ENCODE results near the gene CBX3. TPM values are rescaled to one million over a fixed set of nuclear protein-coding genes. Genes with fewer than 3 reads are reported as not detected.
A peak's percentile ranks its signal among the peaks of the same experiment; 100 is the strongest.

Gene CBX3
- 252 and 258 TPM in 2 replicates for total RNA-seq (2021; fragmentation: NEBNext Ultra II Directional; extraction: Animal tissue kit (Norgen Biotek cat#: 25700))
- 48.7 and 71.3 TPM in 2 replicates for polyA plus RNA-seq (2011; rRNA removed)
- polyA plus RNA-seq (2011; cell fraction: cytosol; rRNA removed) = 108 TPM
- 30.8 TPM for polyA plus RNA-seq (2011; cell fraction: nucleus; rRNA removed)
- polyA plus RNA-seq (2012, experiment 1 of 2) = 126 to 242 TPM (median 134 TPM) in 4 replicates
- polyA plus RNA-seq (2012, experiment 2 of 2) = 21.1 TPM
- 208 TPM for polyA plus RNA-seq (2013, experiment 1 of 2)
- polyA plus RNA-seq (2013, experiment 2 of 2) = 214 TPM
- 30.5 and 38.3 TPM in 2 replicates for polyA minus RNA-seq (2011; rRNA and poly(A)+ RNA removed)
- polyA minus RNA-seq (2011; cell fraction: cytosol; rRNA and poly(A)+ RNA removed) = 47.8 TPM
- 130 TPM for polyA minus RNA-seq (2011; cell fraction: nucleus; rRNA and poly(A)+ RNA removed)
- long read RNA-seq, experiment 1, transcript CBX3-203 (6 exons, 1,717 nt) = minor isoform, 6 of 421 reads
- long read RNA-seq, experiment 1, transcript CBX3-206 (3 exons, 860 nt) = major isoform, 115 of 421 reads
- long read RNA-seq, experiment 1, transcript CBX3-202 (6 exons, 1,857 nt) = minor isoform, 86 of 421 reads
- long read RNA-seq, experiment 1, transcript CBX3-201 (6 exons, 2,128 nt) = minor isoform, 11 of 421 reads
- long read RNA-seq, experiment 1, partial matches to known transcripts = 183 of 421 reads
- long read RNA-seq, experiment 1, other reads (novel, unspliced or antisense) = 20 of 421 reads
- long read RNA-seq, experiment 2, transcript CBX3-203 (6 exons, 1,717 nt) = minor isoform, 29 of 822 reads
- long read RNA-seq, experiment 2, transcript CBX3-202 (6 exons, 1,857 nt) = major isoform, 676 of 822 reads
- long read RNA-seq, experiment 2, transcript CBX3-201 (6 exons, 2,128 nt) = minor isoform, 56 of 822 reads
- long read RNA-seq, experiment 2, partial matches to known transcripts = 31 of 822 reads
- long read RNA-seq, experiment 2, other reads (novel, unspliced or antisense) = 30 of 822 reads

GRCh38 chr7:26201247-26202018 lies at the start of gene CBX3:
CBX3 (plus strand) TSS chr7:26201745; CDS start chr7:26202999, 1,254 bp downstream.
- peak within 1 kb of the TSS; percentile 99 for H3K27ac ChIP-seq (ENCODE audit: low read depth, low read length)
- H3K18ac ChIP-seq (ENCODE audit: extremely low read depth, low read length) = peak within 1 kb of the TSS; percentile 94
- peaks cover 10 to 51% (median 28%) of the 10 kb centered on the region in 4 experiments for H3K36me3 ChIP-seq (ENCODE audit: control insufficient read depth in 2 of 4, insufficient read depth in 4 of 4, low read length in 3 of 4)
- no peak within 1 kb of the TSS for H3K23ac ChIP-seq (ENCODE audit: insufficient read length)
- ChIA-PET CTCF (ENCODE audit: partially characterized antibody) (interaction anchor here (0.6 to 0.8 kb wide), 2 partner anchors 10 to 33 kb away, joined by 3 read pairs; no protein-coding TSS in a partner anchor), POLR2A (ENCODE audit: partially characterized antibody) (interaction anchor here (0.6 to 13.1 kb wide), 37 partner anchors 11 to 366 kb away, joined by 3 to 578 read pairs (median 4); partner anchors contain the start of gene NFE2L3)
- H4K8ac ChIP-seq (ENCODE audit: extremely low read depth, insufficient read depth, low read length) = peak within 1 kb of the TSS; percentile 100
- H4K91ac ChIP-seq (replicated peaks; ENCODE audit: insufficient read length, low read length) = peak within 1 kb of the TSS; percentile 98
- no peak for FAIRE-seq
- peak within 1 kb of the TSS; percentile 100 for H2BK5ac ChIP-seq (ENCODE audit: low read depth, low read length)
- H3K56ac ChIP-seq (replicated peaks; ENCODE audit: insufficient read length, low read depth, low read length) = peak within 1 kb of the TSS; percentile 97
- H3K79me2 ChIP-seq (ENCODE audit: control insufficient read depth in 1 of 2, insufficient read depth in 2 of 2, low read length in 2 of 2) = peaks cover 62 to 89% of the 10 kb centered on the region in 2 experiments
- peak within 1 kb of the TSS; percentile 48 to 66 for H3K4me2 ChIP-seq (ENCODE audit: insufficient read depth in 1 of 2, low read depth in 2 of 2, low read length in 2 of 2)
- H3K4me3 ChIP-seq (ENCODE audit: extremely low read depth in 1 of 4, insufficient read depth in 2 of 4, low read depth in 3 of 4, low read length in 4 of 4) = peak within 1 kb of the TSS; percentile 98 to 99 (median 98)
- H3K4me1 ChIP-seq (replicated peaks in 1 of 4; ENCODE audit: control insufficient read depth in 3 of 4, insufficient read depth in 4 of 4, low read length in 3 of 4) = peaks cover 0 to 9% (median 3%) of the 10 kb centered on the region in 4 experiments; a peak in 3 of 7 replicates
- no peaks in the 10 kb centered on the region for H3K79me1 ChIP-seq (ENCODE audit: low read depth, low read length)
- H2BK120ac ChIP-seq (replicated peaks; ENCODE audit: low read depth, low read length) = peak within 1 kb of the TSS; percentile 92
- no peaks in the 10 kb centered on the region for H3K27me3 ChIP-seq (replicated peaks in 1 of 4; ENCODE audit: control insufficient read depth in 3 of 4, extremely low read depth in 1 of 4, insufficient read depth in 3 of 4, low read length in 3 of 4)
- H2AK5ac ChIP-seq (ENCODE audit: low read depth, low read length) = no peak within 1 kb of the TSS
- peaks cover 19 to 44% of the 10 kb centered on the region in 2 experiments for H4K20me1 ChIP-seq (replicated peaks in 1 of 2; ENCODE audit: control insufficient read depth in 1 of 2, insufficient read depth in 2 of 2, low read length in 2 of 2)
- H2AFZ ChIP-seq (ENCODE audit: low read length) = no peak within 1 kb of the TSS
- peak within 1 kb of the TSS; percentile 96 for H3K4ac ChIP-seq (replicated peaks; ENCODE audit: insufficient read length, low read depth, low read length)
- H3K9ac ChIP-seq (replicated peaks in 1 of 4; ENCODE audit: extremely low read depth in 1 of 4, low read depth in 3 of 4, low read length in 3 of 4) = peak within 1 kb of the TSS; percentile 92 to 100 (median 100)
- peak within 1 kb of the TSS; percentile 63 for H3K14ac ChIP-seq (ENCODE audit: insufficient read length)
- H3K23me2 ChIP-seq (ENCODE audit: low read depth, low read length) = peaks cover 3% of the 10 kb centered on the region; the same call in 1 of the 2 replicates
- no peak within 1 kb of the TSS for H2BK20ac ChIP-seq (ENCODE audit: low read length)
- peak; percentile 91 to 95 for DNase-seq (ENCODE audit: low read depth in 1 of 2, low spot score in 2 of 2)
- peak within 1 kb of the TSS; percentile 93 for H4K5ac ChIP-seq (ENCODE audit: insufficient read length, low read depth, low read length)
- no peak within 1 kb of the TSS; the same call in 1 of the 2 replicates for H2BK12ac ChIP-seq (ENCODE audit: low read depth, low read length)
- 7% methylated on average over 30 of the region's 86 CpGs; no CpG with 5 or more reads in 1 of the 2 experiments for WGBS, 2 experiments (ENCODE audit: extremely low coverage in 1 of 2, insufficient coverage in 1 of 2, insufficient read length in 1 of 2, insufficient replicate concordance in 2 of 2, low coverage in 1 of 2, low lambda C conversion rate in 2 of 2, missing lambda C conversion rate in 1 of 2)
- H3K9me3 ChIP-seq (ENCODE audit: insufficient read depth in 2 of 2, low read depth in 1 of 2, low read length in 1 of 2) = no peaks in the 10 kb centered on the region
- peak within 1 kb of the TSS; percentile 47; the same call in 1 of the 2 replicates for H2BK15ac ChIP-seq (ENCODE audit: low read length)
- TF ChIP-seq TCF12 (IDR thresholded peaks at IDR 0.05; ENCODE audit: low read depth, low read length) (no peak), POLR2A (IDR thresholded peaks at IDR 0.05; ENCODE audit: control extremely low read depth in 1 of 2, low read depth in 2 of 2, low read length in 2 of 2) (peak; percentile 73 to 78; a peak in 2 of 3 replicates), CHD1 (IDR thresholded peaks at IDR 0.05; ENCODE audit: low read depth, low read length) (no peak), CEBPB (IDR thresholded peaks at IDR 0.05; ENCODE audit: low read depth, low read length) (no peak), HDAC2 (IDR thresholded peaks at IDR 0.05; ENCODE audit: borderline replicate concordance in 1 of 2, low read depth in 2 of 2, low read length in 2 of 2) (no peak), ASH2L (IDR thresholded peaks at IDR 0.05; ENCODE audit: low read length) (peak; percentile 83), GABPA (IDR thresholded peaks at IDR 0.05; ENCODE audit: borderline replicate concordance, insufficient read depth, low read length) (no peak)

Measured in H1 (cell line).